A673 (cell line): ENCODE data around the gene S100A11. TPM values are rescaled to one million over a fixed set of nuclear protein-coding genes. Genes with fewer than 3 reads are reported as not detected.
A peak's percentile ranks its signal among the peaks of the same experiment; 100 is the strongest.
"Not testable (repeated sequence)": the region's sequence is repeated elsewhere in the genome, so short reads cannot be mapped to it uniquely, and the experiment has no call there.

Experiments
- Bru-seq: library from RNA; stranded (reverse); fragments of 400-500 nt; gene quantifications from one replicate; lab custom pipeline; 2021; lab: Mats Ljungman, UMichigan
- BruChase-seq, 2 experiments: library from RNA; stranded (reverse); fragments of 400-500 nt; gene quantifications; one replicate each; lab custom pipeline; 2021; lab: Mats Ljungman, UMichigan
- BruUV-seq: library from RNA; stranded (reverse); fragments of 400-500 nt; replicated peaks from 2 replicates; lab custom pipeline; 2021; lab: Mats Ljungman, UMichigan
- CTCF ChIA-PET: fragments of 300-600 bp; sonication (Branson Sonifier 250); formaldehyde crosslinking; loops from one replicate; lab custom pipeline; 2022; ENCODE audit warnings: antibody characterized with exemption; lab: Charles Lee
- POLR2A ChIA-PET: fragments of 300-600 bp; sonication (Branson Sonifier 250); formaldehyde crosslinking; loops from one replicate; lab custom pipeline; 2022; ENCODE audit warnings: antibody characterized with exemption; ENCODE audit not compliant: low non-redundant PET; lab: Charles Lee
- DNase-seq: peaks from one replicate; pipeline ENCODE4 v3.0.0-alpha.2; 2015; ENCODE audit warnings: low spot score
- H3K27ac ChIP-seq: fragments of 200-600 bp; sonication (generic); 2 replicates; pipeline ENCODE4 v1.5.1; 2016; ENCODE audit warnings: mixed run types, low read depth, mild to moderate bottlenecking, mixed read lengths, antibody characterized with exemption, low read length; ENCODE audit not compliant: poor library complexity, severe bottlenecking
- H3K27me3 ChIP-seq: fragments of 200-600 bp; sonication (generic); replicated peaks from 2 replicates; pipeline ENCODE4 v1.6.1; 2017; ENCODE audit warnings: mixed run types, low read depth, mild to moderate bottlenecking, mixed read lengths, antibody characterized with exemption, low read length; ENCODE audit not compliant: insufficient read depth, poor library complexity
- H3K36me3 ChIP-seq: fragments of 200-600 bp; sonication (generic); 2 replicates; pipeline ENCODE4 v1.6.1; 2016; ENCODE audit warnings: mixed run types, mild to moderate bottlenecking, mixed read lengths, antibody characterized with exemption, low read length; ENCODE audit not compliant: insufficient read depth, poor library complexity, severe bottlenecking
- H3K4me1 ChIP-seq: fragments of 200-600 bp; sonication (generic); 2 replicates; pipeline ENCODE4 v1.6.1; 2017; ENCODE audit warnings: mixed run types, mild to moderate bottlenecking, mixed read lengths, antibody characterized with exemption, low read length; ENCODE audit not compliant: insufficient read depth, poor library complexity, severe bottlenecking
- H3K4me3 ChIP-seq: fragments of 200-600 bp; sonication (generic); 2 replicates; pipeline ENCODE4 v1.5.1; 2016; ENCODE audit warnings: low read depth, mixed run types, mild to moderate bottlenecking, mixed read lengths, low read length; ENCODE audit not compliant: poor library complexity, severe bottlenecking
- H3K9me3 ChIP-seq: fragments of 200-600 bp; sonication (generic); 2 replicates; pipeline ENCODE4 v1.6.1; 2016; ENCODE audit warnings: mixed run types, low read depth, mild to moderate bottlenecking, mixed read lengths, antibody characterized with exemption, low read length; ENCODE audit not compliant: poor library complexity, severe bottlenecking
- EZH2 ChIP-seq: fragments of 200-600 bp; sonication (generic); IDR thresholded peaks from 2 replicates; pipeline ENCODE4 v1.6.1; 2017; ENCODE audit warnings: borderline replicate concordance, low read depth, mild to moderate bottlenecking, mixed read lengths, antibody characterized with exemption, low read length; ENCODE audit not compliant: poor library complexity, severe bottlenecking
- intact Hi-C: fragments of 100-400 bp; cut with micrococcal nuclease; formaldehyde crosslinking; loops from one replicate; pipeline ENCODE4 v1.10.0; 2022; ENCODE audit not compliant: unreplicated experiment
- long read RNA-seq: library from polyadenylated mRNA; stranded (forward); transcript quantifications from one replicate; pipeline ENCODE4 v2.0.0, GENCODE V29; 2022
- total RNA-seq: library from RNA; stranded (reverse); gene quantifications from 2 replicates; pipeline ENCODE4 v1.2.3, GENCODE V29; 2021
- TF ChIP-seq, protein P1 (sequence below): fragments of 300-800, 200-600 bp; sonication (generic); conservative IDR thresholded peaks from 2 replicates; pipeline ENCODE4 v1.5.1; 2017; ENCODE audit warnings: low read depth, mild to moderate bottlenecking, antibody characterized with exemption, low read length, moderate library complexity, mixed read lengths

The S100A11 gene
- total RNA-seq (140 and 151 TPM in 2 replicates), Bru-seq, nascent RNA (percentile 82 among the genes with signal in this experiment), BruChase-seq, experiment 1, labeled RNA remaining after a 2-hour chase (percentile 76 among the genes with signal in this experiment), BruChase-seq, experiment 2, labeled RNA remaining after a 6-hour chase (percentile 86 among the genes with signal in this experiment)
- long read RNA-seq, transcript S100A11-201 (3 exons, 594 nt): major isoform, 161 of 163 reads
- long read RNA-seq, partial matches to known transcripts: 2 of 163 reads
- long read RNA-seq, other reads (novel, unspliced or antisense): 0 of 163 reads

DNA sequence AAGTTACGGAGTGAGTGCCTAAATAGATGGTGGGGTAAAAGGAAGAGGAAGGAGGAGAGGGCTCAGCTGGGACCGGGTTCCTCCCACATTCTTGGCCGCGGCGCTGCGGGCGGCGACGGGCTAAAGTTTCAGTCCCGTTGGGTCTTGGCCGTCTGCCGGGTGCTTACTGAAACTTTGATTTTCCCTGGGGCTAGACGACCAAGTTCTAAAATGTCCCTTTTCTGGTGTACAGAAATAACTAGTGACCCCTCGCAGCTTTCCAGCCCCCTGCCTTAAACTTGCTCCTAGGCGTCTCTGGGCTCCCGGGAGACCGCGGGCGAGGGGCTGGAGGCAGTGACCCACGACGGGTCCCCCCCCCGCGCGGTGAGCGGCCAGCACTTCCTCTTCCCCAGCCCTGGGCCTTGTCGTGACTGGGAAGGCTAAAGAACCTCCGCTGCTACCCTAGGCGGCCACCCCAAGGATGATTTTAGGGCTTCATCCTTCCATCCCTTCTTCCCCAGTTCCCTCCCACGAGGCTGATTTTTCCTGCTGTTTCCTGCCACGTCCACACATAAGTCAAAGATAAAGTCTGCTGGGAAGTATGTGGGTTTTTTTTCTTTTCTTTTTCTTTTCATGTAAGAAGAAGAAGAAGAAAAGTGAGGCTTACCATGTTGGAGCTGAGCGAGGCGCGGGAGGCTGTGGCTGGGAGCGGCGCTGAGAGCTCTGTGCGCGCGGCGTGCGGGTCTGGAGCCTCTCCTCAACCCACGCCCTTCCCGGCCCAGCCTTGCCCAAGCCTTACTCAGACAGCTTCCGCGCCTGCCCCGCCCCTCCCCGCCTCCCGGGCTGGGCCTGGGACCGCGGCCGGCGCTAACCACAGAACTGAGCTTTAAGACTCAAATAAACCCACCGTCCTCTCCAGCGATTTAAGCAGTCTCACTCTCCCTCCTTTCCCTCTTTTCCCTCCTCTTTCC, at the start of gene S100A11:
Gene S100A11, minus strand, starts transcription at position 738 of the 950 bp plus-strand sequence. Its CDS starts 89 bp downstream, at position 649.
- Histone ChIP-seq H3K9me3 (no peaks in the 10 kb centered on the region), H3K4me1 (peaks cover 29% of the 10 kb centered on the region), H3K36me3 (peaks cover 20% of the 10 kb centered on the region), H3K27me3 (peaks cover 15% of the 10 kb centered on the region), H3K4me3 (peak within 1 kb of the TSS; percentile 57), H3K27ac (peak within 1 kb of the TSS; percentile 76)
- TF ChIP-seq, protein P1, sequence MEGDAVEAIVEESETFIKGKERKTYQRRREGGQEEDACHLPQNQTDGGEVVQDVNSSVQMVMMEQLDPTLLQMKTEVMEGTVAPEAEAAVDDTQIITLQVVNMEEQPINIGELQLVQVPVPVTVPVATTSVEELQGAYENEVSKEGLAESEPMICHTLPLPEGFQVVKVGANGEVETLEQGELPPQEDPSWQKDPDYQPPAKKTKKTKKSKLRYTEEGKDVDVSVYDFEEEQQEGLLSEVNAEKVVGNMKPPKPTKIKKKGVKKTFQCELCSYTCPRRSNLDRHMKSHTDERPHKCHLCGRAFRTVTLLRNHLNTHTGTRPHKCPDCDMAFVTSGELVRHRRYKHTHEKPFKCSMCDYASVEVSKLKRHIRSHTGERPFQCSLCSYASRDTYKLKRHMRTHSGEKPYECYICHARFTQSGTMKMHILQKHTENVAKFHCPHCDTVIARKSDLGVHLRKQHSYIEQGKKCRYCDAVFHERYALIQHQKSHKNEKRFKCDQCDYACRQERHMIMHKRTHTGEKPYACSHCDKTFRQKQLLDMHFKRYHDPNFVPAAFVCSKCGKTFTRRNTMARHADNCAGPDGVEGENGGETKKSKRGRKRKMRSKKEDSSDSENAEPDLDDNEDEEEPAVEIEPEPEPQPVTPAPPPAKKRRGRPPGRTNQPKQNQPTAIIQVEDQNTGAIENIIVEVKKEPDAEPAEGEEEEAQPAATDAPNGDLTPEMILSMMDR: no peak
- no peak for TF ChIP-seq EZH2
- ChIA-PET CTCF (no interaction called here), POLR2A (interaction anchor here (0.5 to 0.6 kb wide), 2 partner anchors 239 to 287 kb away, joined by 3 to 4 read pairs; no protein-coding TSS in a partner anchor)
- TSS peak; percentile 67 for BruUV-seq
- intact Hi-C loops: no loop called here
- DNase-seq: peak; percentile 86

DNA sequence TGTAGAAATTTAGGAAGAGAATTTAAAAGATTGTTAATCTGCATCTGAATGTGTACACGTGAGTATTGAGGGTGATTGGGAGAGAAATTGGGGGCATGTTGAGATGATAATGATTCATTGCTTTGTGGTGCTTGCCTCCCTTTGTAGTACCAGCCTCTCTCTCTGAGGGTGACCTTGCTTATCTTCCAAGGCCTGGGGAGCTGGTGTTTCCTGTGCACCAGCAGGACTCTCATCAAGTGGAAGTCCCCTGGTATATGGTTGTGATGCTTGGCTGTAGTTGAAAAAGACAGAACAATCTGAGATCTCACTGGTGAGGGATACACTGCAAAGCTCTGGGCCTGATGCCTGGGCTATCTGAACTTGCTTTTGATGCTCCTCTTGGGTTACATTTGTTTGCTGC, 48.0 kb upstream of the S100A11 start:
- no TSS peak for BruUV-seq
- TF ChIP-seq, protein P1: no peak
- no peak for TF ChIP-seq EZH2
- Histone ChIP-seq H3K4me1 (no peaks in the 10 kb centered on the region), H3K4me3 (no peak overlapping the region), H3K9me3 (no peaks in the 10 kb centered on the region), H3K27ac (no peak overlapping the region), H3K27me3 (peaks cover 65% of the 10 kb centered on the region), H3K36me3 (no peaks in the 10 kb centered on the region)
- CTCF ChIA-PET: no interaction called here
- no peak for DNase-seq
- POLR2A ChIA-PET: no interaction called here
- intact Hi-C loops: no loop called here

DNA sequence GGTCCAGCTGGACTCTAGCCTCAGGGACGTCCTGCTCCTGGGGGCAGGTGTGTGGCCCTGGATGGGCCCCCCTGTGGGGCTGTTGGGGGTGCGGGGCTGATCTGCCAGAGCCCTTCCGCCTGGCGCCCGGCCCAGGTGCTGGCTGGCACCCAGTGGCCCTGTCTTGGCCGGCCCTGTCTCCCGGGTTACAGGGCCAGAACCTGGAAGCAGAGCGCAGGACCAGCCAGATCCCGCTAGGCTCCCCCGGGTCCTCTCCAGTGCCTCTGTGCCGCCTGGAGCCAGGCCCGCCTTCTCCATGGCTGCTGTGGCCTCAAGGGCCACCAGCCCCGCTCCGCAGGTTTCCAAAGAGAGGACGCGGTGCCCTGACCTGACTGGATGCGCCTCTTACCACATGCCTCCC, 44.2 kb upstream of the S100A11 start:
- peaks cover 46% of the 10 kb centered on the region for H3K27me3 ChIP-seq
- CTCF ChIA-PET, BruUV-seq, DNase-seq, H3K4me3 ChIP-seq, H3K4me1 ChIP-seq, intact Hi-C loops, H3K36me3 ChIP-seq, POLR2A ChIA-PET, H3K9me3 ChIP-seq, H3K27ac ChIP-seq: not testable (repeated sequence)

DNA sequence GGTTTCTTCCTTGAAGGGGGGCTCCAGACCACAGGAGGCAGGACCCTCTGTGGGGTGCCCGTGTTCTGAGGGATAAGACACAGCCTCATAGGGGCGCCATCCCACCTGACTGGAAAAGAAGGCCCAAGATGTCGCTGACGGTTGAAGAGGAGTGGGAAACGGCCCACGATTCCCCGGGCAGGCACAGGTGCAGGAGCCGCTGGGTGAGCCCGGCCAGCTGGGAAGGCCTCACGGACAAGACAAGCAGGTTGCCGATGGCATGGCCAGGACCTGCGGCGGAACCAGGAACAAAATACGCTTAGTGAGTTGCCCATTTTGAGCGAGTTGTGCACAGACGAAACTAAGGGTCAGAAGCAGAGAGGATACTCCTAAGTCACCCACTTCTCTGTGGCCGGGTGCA, 43.7 kb upstream of the S100A11 start:
- H3K4me3 ChIP-seq, BruUV-seq, H3K36me3 ChIP-seq, POLR2A ChIA-PET, DNase-seq, intact Hi-C loops, H3K27ac ChIP-seq, CTCF ChIA-PET, H3K9me3 ChIP-seq, H3K4me1 ChIP-seq: not testable (repeated sequence)
- H3K27me3 ChIP-seq: peaks cover 46% of the 10 kb centered on the region
